Measurements from ENCODE around the gene ATP8B3.

ATP8B3 gene

GRCh38 chr19:1845642-1846041 lies 33.6 kb upstream of the ATP8B3 start:
- H3K9me2 ChIP-seq (replicated peaks; ENCODE audit: insufficient read depth, low read length): no peaks in the 10 kb centered on the region

GRCh38 chr19:1845125-1845515 lies 33.0 kb upstream of the ATP8B3 start:
- no peak for TF ChIP-seq CTCF (IDR thresholded peaks at IDR 0.05; ENCODE audit: insufficient read depth, low read length, poor library complexity, severe bottlenecking)
- TF ChIP-seq EZH2phosphoT487 (conservative IDR thresholded peaks at IDR 0.05; ENCODE audit: low read length): no peak
- Histone ChIP-seq H3K9me3 (ENCODE audit: insufficient read depth, low read length) (no peaks in the 10 kb centered on the region), H3K79me2 (ENCODE audit: insufficient read depth, low read length) (peaks cover 80% of the 10 kb centered on the region), H3K27ac (ENCODE audit: low read depth, low read length) (no peak overlapping the region), H3K9me2 (replicated peaks; ENCODE audit: insufficient read depth, low read length) (no peaks in the 10 kb centered on the region), H4K20me1 (ENCODE audit: low read depth, low read length) (peaks cover 7% of the 10 kb centered on the region; the same call in 1 of the 2 replicates), H3K27me3 (ENCODE audit: low read length) (no peaks in the 10 kb centered on the region), H3K9ac (ENCODE audit: low read length) (no peak overlapping the region), H3K36me3 (ENCODE audit: low read length) (no peaks in the 10 kb centered on the region), H2AFZ (ENCODE audit: low read depth, low read length, severe bottlenecking) (no peak overlapping the region), H3K4me3 (ENCODE audit: insufficient read depth, low read length, poor library complexity, severe bottlenecking) (no peak overlapping the region), H3K4me2 (ENCODE audit: low read depth, low read length, poor library complexity, severe bottlenecking) (no peak overlapping the region), H3F3A (ENCODE audit: insufficient read depth) (peaks cover 13% of the 10 kb centered on the region)

More at GRCh38 chr19:1845642-1846041, 33.6 kb upstream of the ATP8B3 start:
- Histone ChIP-seq H3K27ac (ENCODE audit: low read depth, low read length) (no peak overlapping the region), H3F3A (ENCODE audit: insufficient read depth) (peaks cover 13% of the 10 kb centered on the region), H3K4me3 (ENCODE audit: insufficient read depth, low read length, poor library complexity, severe bottlenecking) (no peak overlapping the region), H4K20me1 (ENCODE audit: low read depth, low read length) (peaks cover 7% of the 10 kb centered on the region; the same call in 1 of the 2 replicates), H3K27me3 (ENCODE audit: low read length) (no peaks in the 10 kb centered on the region), H3K9me3 (ENCODE audit: insufficient read depth, low read length) (no peaks in the 10 kb centered on the region), H2AFZ (ENCODE audit: low read depth, low read length, severe bottlenecking) (no peak overlapping the region), H3K9ac (ENCODE audit: low read length) (no peak overlapping the region), H3K79me2 (ENCODE audit: insufficient read depth, low read length) (peaks cover 75% of the 10 kb centered on the region), H3K36me3 (ENCODE audit: low read length) (no peaks in the 10 kb centered on the region), H3K4me2 (ENCODE audit: low read depth, low read length, poor library complexity, severe bottlenecking) (no peak overlapping the region)
- TF ChIP-seq EZH2phosphoT487 (conservative IDR thresholded peaks at IDR 0.05; ENCODE audit: low read length): no peak

- peaks cover 7% of the 10 kb centered on the region; the same call in 1 of the 2 replicates for H4K20me1 ChIP-seq (ENCODE audit: low read depth, low read length)
- H3K4me2 ChIP-seq (ENCODE audit: low read depth, low read length, poor library complexity, severe bottlenecking): no peak overlapping the region
These were observed 32.5 kb upstream of the ATP8B3 start for GRCh38 chr19:1844513-1845124.

More at GRCh38 chr19:1844513-1845124, 32.5 kb upstream of the ATP8B3 start:
- H2AFZ ChIP-seq (ENCODE audit: low read depth, low read length, severe bottlenecking): no peak overlapping the region
- peaks cover 86% of the 10 kb centered on the region for H3K79me2 ChIP-seq (ENCODE audit: insufficient read depth, low read length)
- H3K27ac ChIP-seq (ENCODE audit: low read depth, low read length): no peak overlapping the region
- no peaks in the 10 kb centered on the region for H3K9me2 ChIP-seq (replicated peaks; ENCODE audit: insufficient read depth, low read length)
- H3F3A ChIP-seq (ENCODE audit: insufficient read depth): peaks cover 8% of the 10 kb centered on the region
- no peaks in the 10 kb centered on the region for H3K9me3 ChIP-seq (ENCODE audit: insufficient read depth, low read length)
- TF ChIP-seq EZH2phosphoT487 (conservative IDR thresholded peaks at IDR 0.05; ENCODE audit: low read length) (no peak), CTCF (IDR thresholded peaks at IDR 0.05; ENCODE audit: insufficient read depth, low read length, poor library complexity, severe bottlenecking) (no peak)
- H3K27me3 ChIP-seq (ENCODE audit: low read length): no peaks in the 10 kb centered on the region
- no peak overlapping the region for H3K9ac ChIP-seq (ENCODE audit: low read length)
- no peak overlapping the region for H3K4me3 ChIP-seq (ENCODE audit: insufficient read depth, low read length, poor library complexity, severe bottlenecking)
- no peaks in the 10 kb centered on the region for H3K36me3 ChIP-seq (ENCODE audit: low read length)

All from SU-DHL-6 (cell line).